Amniotic stem cell (primary cell): Measurements from ENCODE around the gene STK33.

Experiments used
- DNase-seq: peaks from one replicate; lab custom pipeline; 2025; lab: John Stamatoyannopoulos, UW

The STK33 gene

DNA sequence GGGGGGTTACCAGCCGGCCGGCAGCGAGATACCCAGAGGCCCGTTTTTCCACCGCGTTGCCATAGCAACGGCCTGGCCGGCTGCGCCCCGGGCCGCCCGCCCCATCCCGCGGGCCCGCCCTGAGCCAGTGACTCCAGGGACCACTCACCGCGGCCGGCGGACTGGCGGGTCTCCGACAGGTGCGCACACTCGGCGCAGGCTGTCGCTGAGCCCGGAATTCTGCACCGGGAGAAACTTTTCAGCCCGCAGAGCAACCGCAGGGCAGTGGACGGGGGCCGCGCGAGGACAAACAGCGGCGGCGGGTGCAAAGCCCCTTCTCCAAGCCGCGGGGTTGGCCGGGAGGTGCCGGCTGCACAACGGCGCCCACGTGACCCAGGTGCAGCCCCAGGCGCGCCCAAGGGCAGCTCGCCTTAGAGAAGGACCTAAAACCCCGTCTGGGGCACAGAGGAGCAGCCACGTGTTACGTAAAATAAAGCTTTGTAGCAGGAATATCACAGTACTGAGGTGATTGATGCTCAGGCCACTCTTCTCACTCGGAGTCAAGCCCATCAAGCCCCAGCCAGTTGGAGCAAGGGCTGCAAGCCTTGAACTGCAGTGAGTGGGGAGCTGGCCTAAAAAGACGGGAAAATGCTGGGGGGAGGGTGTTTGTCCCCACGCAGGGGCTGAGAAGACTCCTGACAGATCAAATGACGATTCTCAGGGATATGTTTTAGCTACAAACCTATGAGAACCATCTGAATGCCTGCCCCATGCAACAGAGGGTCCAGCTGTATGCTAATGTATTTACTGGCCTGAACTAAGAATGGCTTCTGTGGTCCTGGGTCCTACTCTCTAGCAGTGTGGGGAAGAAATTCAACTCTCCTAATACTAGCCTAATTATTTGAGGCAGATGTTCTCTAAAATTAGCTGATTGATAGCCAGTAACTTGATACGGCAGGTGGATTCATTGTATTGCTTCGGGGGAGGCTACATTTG, at the start of gene STK33:
Gene STK33 (minus strand): TSS at position 294 of the 975 bp plus-strand sequence. CDS start 119,323 bp downstream, outside the sequence.
- no peak for DNase-seq

DNA sequence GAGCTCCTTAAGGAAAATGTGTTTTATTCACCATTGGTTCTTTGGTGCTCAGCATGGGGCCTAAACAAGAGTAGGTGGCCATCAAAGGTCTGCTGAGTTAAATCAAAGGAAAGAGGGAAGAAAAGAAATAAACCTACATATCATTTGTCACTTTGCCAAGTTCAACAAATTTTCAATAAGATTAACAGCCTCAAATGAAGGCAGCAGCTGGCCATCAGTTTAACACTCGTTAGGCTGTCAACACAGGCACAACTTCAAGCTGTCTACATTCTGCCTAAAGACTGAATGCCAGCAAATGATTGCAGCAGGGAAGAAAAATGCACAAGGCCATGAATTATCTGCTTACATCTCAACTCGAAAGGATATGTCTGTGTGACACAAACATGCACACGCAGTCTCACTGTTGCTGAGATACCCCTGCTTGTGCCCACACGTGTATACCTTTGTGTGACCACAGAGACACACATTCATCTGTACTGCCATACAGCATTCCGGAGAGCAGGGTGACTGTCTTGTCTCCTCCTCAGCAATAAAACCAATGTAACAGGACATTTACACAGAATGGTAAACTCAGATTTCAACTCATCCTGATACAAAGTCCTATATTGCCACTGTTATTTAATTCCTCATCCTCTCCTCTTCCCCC, 48.3 kb upstream of the STK33 start:
- no peak for DNase-seq

DNA sequence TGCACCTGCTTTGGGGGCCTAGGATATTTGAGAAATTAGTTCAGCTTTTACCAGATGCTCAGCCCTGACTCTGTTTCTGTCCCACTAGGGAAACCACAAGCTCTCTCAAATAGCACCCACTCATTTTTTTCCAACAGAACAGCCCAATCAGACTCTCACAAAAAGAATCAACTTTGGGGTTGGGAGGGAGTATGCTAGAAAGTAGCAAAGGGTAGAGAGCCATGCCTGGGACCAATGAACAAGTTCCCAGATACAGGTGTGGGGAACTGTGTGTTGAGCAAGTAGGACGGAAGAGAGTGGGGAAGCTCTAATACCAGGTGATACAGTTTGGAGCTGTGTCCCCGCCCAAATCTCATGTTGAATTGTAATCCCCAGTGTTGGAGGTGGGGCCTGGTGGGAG, 47.3 kb upstream of the STK33 start:
- DNase-seq, result no peak

DNA sequence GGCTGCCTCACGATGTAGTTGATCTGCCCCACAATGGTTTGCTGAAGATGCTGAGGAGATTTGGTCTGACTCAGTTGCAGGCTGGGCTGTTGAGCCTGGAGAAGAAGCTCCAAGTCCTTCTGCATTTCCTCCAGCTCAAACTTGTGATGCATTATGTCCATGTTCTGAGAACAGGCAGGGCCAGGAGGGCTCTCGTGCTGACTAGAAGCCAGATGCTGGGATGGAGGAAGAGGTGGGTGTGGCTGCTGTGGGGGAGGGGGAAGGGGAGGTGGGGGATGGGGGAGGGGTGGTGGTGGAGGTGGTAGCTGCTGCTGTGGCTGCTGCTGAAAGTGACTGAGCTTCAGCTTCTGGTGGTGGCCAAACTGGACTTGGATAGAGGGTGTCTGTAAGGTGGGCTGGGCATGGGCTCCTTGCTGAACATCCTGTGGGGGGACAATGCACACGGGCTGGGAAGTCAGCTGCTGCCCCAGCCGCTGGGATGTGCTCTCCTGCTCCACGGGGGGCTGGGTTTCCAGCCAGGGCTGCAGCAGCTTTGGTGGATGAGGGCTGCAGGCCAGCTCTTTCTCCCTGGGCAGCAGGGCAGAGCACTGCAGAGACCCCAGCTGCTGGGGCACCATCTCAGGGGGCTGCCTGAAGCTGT, 46.4 kb upstream of the STK33 start:
- no peak for DNase-seq

DNA sequence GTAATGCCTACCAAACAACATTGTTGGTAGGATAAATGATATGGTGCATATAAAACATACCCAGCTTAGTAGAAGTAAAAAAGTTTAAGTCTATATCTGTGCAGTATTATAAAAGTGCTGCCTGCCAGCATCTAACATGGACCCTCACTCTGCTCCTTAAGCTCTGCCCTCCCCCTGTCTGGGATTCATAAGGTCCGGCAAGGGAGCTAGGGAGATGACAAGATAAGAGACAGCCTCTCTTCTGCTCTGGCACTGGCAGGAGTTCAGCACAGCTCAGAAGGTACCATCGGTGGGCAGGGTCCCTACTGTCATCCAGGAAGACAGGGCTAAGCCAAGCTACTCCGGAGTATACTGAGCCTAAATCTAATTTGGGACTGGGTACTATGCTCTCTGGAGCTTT, 45.6 kb upstream of the STK33 start:
- DNase-seq, result no peak

DNA sequence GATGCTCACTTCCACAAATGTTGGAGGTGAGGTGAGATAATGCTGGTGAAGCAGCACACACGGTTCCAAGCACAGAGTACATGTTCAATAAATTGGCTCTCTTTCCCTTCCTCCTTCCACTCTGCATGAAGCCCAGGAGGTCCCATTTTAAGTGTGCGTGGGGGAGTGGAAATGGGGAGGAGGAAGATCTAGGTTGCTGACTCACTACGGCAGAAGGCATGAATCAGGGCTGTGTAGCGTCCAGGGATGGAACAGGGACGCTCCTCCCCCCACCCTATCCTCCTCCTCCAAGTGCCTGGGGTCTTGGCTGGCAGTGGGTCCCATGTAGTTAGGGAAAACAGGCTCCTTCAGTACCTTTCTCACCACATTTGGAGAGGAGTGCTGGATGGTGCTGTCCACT, 44.3 kb upstream of the STK33 start:
- DNase-seq, result no peak

DNA sequence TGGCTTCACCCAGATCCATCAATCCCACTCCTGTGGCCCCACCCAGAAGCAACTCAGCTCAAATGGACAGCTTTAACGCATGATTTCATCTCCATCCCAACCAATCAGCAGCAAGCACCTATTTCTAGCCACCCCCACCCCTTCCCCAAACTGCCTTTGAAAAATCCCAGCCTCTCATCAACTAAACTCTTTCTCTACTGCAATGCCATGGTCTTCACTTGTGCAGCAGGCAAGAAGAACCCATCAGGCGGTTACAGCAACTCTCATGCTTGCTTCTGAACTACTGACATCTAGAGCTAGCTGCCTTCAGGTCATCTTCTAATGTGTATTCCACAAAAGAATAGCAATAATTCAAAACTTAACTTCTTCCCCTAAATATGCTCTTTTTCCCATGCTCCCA, 42.1 kb upstream of the STK33 start:
- DNase-seq, result no peak

DNA sequence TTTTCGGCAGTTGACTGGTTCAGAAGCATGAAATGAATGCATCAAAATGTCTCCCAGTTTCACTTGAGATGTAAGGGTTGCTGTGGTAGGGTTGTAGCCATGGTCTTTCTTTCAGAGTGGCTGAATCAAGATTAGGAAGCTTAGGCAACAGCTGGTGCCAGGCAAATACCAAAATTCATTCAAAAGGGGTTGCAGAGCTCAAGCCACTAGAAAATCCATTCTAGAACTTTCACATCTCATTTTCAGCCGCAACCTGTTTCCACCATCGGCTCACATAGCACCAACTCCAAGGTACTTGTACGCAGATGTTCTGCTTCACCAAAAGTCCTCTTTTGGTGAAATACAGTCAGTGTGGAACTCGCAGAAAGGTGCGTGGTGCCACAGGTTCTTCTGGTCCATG, 40.5 kb upstream of the STK33 start:
- no peak for DNase-seq

DNA sequence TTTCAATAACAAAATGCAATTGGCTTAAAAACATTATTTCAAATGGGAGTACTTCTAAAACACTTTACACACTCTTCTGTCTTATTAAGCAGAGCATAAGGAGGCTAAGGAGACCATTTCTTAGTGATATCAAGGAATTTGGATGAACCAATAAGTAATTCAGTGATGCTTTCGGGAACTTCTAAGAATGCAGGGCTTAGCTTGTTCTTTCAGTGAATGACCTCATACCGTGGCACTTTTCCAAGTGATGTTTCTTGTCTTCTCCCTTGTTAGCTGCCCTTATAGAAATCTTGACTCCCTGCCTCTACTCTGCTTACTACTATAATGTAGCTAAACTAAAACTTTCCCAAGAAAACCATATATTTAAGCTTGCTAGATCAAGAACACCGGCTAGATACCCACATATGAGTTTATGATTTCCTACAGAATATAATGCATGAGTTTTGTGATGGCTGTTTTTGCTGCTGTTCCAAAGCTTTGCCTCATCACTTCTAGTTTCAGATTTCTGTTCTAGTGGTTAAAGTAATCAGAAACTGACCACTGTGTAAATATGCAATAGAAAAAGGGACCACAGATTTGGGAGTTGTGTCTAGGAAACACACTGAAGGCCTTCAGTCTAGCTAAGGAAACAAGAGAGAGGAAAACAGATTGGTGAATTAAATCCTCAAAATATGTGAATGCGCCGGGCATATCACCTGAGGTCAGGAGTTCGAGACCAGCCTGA, 37.5 kb upstream of the STK33 start:
- DNase-seq, result peak; percentile 52

DNA sequence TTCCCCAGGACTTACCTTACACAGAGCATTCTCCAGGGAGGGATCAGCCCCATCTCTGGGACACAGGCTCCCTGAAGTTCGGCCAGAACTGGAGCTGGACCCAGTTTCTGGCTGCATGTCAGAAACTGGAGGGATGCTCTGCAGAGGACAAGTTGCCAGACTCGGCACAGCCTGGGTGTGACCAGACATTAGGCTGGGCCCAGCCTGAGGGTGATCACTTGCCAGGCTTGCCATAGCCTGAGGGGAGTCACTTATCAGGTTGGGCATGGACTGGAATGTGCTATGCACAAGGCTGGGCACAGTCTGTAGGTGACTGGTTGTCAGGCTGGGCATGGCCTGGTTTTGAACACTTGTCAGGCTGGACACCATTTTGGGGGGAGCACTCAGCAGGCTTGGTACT, 30.7 kb upstream of the STK33 start:
- no peak for DNase-seq

DNA sequence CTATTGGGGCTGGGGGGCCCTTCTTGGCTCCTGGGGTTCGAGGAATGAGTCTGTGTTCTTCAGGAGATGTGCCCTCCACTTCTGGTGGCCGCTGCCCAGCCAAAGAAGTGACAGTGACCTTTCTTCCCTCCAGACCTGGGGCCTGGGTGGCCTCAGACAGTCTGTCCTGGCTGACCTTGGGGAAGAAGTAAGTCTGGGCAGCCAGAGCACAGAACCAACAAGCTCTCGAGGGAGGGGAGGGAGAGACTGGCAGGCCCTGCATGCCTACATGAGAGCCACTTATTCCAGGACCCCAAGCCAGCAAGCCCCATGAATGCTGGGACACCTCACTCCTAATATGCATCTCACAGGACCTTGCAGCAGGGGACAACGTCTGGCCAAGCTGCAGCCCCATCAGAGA, 27.1 kb upstream of the STK33 start:
- DNase-seq, result no peak

DNA sequence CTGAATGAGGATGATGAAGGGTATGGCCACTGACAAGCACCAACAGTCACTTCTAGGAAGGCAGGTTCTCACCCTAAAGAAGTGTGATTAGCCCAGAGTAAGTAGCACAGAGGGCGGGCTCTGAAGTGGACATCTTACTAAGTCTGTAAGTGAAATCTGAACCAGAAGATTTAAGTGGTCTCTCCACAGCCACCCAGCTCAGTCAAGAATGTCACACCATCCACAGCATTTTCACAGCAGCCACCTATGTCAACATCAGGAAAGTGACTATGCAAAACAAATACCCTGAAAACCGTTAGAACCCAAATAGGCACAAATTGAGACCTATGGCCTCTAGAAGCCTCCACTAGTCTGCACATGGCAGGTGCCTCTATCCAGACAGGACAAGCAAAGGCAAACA, 23.0 kb upstream of the STK33 start:
- no peak for DNase-seq

DNA sequence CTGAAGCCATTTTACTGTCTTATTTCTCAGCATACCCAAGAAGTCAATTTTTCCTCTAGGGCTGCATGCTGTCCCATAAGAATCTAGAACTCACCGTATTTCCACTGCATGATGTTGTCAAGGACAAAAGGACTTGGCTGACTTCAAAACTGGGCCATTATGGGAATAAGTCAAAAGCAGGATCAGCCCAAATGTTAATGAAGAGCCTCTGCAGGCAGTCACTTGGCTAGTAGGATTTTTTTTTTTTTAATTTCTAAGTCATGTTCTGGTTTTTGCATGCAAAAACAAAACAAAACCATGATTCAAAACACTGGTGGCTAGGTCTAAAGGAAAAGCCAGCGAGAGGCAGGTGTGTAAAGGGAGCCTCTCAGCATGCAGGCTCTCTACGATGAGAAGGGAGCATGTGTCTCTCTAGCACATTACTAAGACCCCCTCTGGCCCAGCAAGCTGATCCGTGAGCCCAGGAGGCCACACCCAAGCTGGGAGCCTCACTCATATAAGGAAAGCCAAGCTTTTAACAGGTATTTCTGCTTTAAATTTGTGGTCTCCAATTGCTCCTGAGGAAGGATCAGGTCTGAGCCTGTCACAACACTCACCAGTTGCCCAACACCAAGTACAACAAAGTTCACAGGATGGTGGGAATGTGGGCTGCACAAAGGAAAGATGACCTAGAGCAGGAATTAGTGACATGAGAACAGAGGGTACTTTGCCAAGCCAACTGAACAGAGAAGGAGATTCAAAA, 21.4 kb upstream of the STK33 start:
- DNase-seq, result no peak

DNA sequence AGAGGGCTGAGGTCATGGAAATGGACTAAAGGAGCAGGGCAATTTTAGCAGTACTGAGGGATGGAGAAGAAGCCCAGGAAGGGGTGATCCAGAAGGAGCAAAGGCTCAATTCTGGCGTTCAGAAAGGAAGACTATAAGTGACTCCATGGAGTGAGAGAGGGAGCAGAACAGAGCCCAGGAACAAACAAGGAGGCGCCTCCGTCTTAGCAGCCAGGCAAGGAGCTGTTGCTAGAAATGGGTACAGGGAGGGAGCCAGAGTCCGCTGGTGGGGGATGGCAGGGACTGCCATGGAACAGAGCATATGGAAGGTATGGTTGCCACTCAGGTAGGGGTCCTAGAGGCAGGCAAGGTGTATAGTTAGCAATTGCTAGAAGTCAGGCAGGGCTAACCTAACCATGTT, 20.5 kb upstream of the STK33 start:
- DNase-seq, result no peak

DNA sequence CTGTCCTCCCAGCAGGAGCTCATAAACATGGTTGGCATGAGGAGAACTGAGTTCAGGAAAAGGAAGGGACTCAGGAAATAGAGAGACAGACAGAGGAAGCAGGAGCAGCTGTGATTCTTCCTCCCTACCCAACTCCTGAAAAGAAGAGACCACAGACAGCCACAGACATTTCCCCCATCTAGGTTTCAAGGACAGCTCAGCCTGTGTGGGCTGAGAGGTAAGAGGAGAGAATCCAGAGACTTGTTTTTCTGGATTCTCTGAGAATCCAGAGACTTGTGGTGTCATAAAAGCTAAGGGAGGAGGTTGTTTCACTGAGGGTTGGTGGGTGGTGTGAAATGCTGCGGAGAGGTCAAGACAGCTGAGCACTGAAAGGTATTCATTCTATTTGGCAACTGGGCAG, 19.0 kb upstream of the STK33 start:
- no peak for DNase-seq

DNA sequence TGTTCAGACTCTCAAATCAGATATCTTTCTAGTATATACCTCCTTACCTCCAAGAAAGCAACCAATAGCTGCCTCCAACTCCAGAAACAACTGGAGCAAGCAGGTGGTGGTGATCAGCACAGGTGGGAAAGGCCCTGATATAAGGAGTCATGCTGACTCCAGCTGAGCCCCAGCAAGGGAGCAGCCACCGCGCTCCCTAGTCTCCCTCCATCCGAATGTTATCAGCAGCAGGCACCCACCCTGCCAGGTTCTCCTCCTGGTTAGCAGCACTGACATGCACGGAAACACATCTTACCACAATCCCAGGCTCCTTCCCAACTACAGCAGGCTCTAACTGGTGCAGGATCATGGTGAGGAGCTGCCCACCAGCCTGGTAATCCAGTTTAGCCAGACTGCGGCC, 18.5 kb upstream of the STK33 start:
- no peak for DNase-seq

DNA sequence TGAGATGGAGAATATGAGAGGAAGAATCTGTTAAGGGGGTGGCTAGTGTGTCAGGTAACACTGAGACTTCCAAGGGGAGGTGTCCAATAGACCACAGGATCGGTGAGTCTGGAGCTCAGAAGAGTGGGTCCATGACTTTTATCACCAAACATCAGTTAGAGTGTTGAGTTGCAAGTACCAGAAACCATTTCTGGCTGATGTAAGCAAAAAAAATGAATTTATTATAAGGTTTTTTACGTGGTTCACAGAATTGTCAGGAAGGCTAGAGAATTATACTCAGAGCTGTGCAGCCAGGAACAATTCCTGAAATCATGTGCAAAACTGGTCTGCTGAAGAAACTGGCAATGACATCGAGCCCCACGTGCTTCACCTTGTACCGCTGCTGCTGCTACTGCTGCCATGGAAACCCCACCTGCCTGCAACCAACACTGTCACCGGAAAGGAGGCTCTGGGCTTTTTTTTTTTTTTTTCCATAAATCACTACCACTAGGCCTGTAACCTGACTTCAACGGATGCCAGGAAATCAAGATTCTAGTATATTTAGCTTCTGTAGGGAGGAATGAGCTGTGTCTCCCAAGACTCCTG, 16.6 kb upstream of the STK33 start:
- no peak for DNase-seq

DNA sequence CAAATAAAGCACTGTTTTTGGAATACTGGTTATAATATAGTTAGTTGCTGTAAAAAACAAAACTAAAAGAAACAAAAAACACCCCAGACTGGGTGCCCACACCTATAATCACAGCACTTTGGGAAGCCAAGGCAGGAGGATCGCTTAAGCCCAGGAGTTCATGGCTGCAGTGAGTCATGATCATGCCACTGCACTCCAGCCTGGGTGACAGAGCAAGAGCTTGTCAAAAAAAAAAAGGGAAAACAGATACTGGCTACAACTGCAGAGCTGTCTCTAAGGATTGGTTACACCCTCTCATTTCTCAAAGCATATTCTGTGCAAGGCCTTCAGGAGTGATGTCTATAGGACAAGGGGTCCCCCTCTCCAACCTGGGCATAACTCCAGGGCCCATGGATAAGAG, 14.6 kb upstream of the STK33 start:
- DNase-seq, result no peak

DNA sequence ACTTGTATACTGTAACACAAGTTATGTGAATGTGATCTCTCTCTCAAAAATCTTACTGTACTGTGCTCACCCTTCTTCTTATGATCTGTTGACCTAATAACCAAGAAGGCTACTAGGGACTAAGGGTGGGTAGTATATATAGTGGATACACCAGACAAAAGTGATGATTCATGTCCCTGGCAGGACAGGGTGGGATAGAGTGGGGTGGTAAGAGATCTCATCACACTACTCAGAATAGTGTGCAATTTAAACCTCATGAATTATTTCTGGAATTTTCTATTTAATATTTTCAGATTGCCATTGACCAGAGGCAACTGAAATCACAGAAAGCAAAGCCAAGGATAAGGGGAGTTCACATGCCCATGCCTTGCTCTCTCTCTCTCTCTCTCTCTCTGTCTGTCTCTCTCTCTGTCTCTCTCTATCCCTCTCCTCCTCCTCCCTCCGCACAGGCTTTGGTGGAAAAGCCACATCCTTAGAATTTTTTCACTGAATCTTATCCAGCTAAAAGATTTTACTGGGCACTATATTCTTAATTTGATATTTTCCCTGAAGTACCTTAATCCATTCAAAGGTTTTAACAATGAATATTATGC, 12.0 kb upstream of the STK33 start:
- DNase-seq, result no peak

DNA sequence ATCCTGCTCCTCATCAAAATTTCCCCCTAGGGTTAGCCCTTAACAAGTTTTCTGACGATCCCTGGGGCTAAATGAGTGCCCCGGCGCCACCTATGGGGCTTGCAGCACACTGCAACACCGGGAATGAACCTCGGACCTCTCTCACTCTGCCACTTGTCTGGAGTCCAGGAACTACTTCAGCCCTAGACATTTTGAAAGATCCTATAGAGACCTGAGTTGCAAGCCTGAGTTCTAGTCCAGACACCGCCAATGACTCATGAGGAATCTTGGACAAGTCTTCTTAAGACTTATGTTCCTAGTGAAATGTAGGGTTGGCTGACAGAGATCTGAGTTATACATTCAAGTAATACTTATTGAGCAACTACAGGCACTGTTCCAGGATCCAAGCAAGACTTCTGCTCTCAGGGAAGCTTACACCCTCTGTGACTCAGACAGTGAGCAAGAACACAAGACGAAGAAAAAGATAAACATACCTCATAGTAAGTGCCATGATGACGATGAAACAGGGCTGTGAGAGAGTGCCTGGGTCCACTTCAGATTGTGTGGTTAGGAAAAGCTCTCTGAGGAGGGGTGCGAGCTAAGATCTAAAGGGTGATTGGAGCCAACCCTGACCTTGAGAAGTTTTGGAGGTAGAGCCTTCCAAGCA, 10.2 kb upstream of the STK33 start:
- peak; percentile 99 for DNase-seq
